ENCODE measurements around the gene CHAF1A. TPM values are rescaled to one million over a fixed set of nuclear protein-coding genes. Genes with fewer than 3 reads are reported as not detected.

CHAF1A gene
- total and polyA plus RNA-seq, 4 donors = 1.0 to 20.8 (median 2.5) TPM

- Histone ChIP-seq H3K4me3 (ENCODE audit: low read depth in 1 of 3, low read length in 3 of 3) (no peak overlapping the region), H3K27ac (ENCODE audit: low read depth in 1 of 2, low read length in 2 of 2) (no peak overlapping the region), H3K9ac (ENCODE audit: low read depth in 1 of 2, low read length in 2 of 2) (no peak overlapping the region), H3K27me3 (ENCODE audit: control insufficient read depth in 4 of 4, insufficient read depth in 4 of 4, low read length in 3 of 4) (no peaks in the 10 kb centered on the region), H3K36me3 (ENCODE audit: control insufficient read depth in 4 of 4, insufficient read depth in 3 of 4, low read depth in 1 of 4, low read length in 3 of 4) (peaks cover 0 to 5% (median 0%) of the 10 kb centered on the region in 4 donors), H3K9me3 (ENCODE audit: control insufficient read depth in 4 of 4, low read length in 3 of 4) (no peaks in the 10 kb centered on the region), H3K4me1 (ENCODE audit: control insufficient read depth in 4 of 4, insufficient read depth in 4 of 4, low read length in 3 of 4) (no peaks in the 10 kb centered on the region)
- DNase-seq (ENCODE audit: low spot score) = no peak
- TF ChIP-seq EGR1 (IDR thresholded peaks at IDR 0.05; ENCODE audit: low read depth in 2 of 2) (no peak), JUND (IDR thresholded peaks at IDR 0.05) (no peak), ATF3 (IDR thresholded peaks at IDR 0.05) (no peak), RXRA (IDR thresholded peaks at IDR 0.05) (no peak), SP1 (IDR thresholded peaks at IDR 0.05) (no peak)
- 95% methylated on average over 10 of the region's 10 CpGs for WGBS
Measured at GRCh38 chr19:4437103-4437502, 34.7 kb downstream of the CHAF1A start.

GRCh38 chr19:4439243-4439642 lies 36.8 kb downstream of the CHAF1A start:
- no peak overlapping the region for H3K9ac ChIP-seq (ENCODE audit: low read depth in 1 of 2, low read length in 2 of 2)
- peaks cover 0 to 5% (median 0%) of the 10 kb centered on the region in 4 donors for H3K36me3 ChIP-seq (ENCODE audit: control insufficient read depth in 4 of 4, insufficient read depth in 3 of 4, low read depth in 1 of 4, low read length in 3 of 4)
- H3K4me3 ChIP-seq (ENCODE audit: low read depth in 1 of 3, low read length in 3 of 3) = no peak overlapping the region
- H3K4me1 ChIP-seq (ENCODE audit: control insufficient read depth in 4 of 4, insufficient read depth in 4 of 4, low read length in 3 of 4) = no peaks in the 10 kb centered on the region
- no peaks in the 10 kb centered on the region for H3K9me3 ChIP-seq (ENCODE audit: control insufficient read depth in 4 of 4, low read length in 3 of 4)
- DNase-seq (ENCODE audit: low spot score) = no peak
- H3K27ac ChIP-seq (ENCODE audit: low read depth in 1 of 2, low read length in 2 of 2) = no peak overlapping the region
- 90% methylated on average over 12 of the region's 12 CpGs for WGBS
- TF ChIP-seq FOXA2 (IDR thresholded peaks at IDR 0.05) (no peak), ZBTB33 (IDR thresholded peaks at IDR 0.05) (no peak), REST (IDR thresholded peaks at IDR 0.05) (no peak), SP1 (IDR thresholded peaks at IDR 0.05) (no peak), FOXA1 (IDR thresholded peaks at IDR 0.05) (no peak), EGR1 (IDR thresholded peaks at IDR 0.05; ENCODE audit: low read depth in 2 of 2) (no peak)
- H3K27me3 ChIP-seq (ENCODE audit: control insufficient read depth in 4 of 4, insufficient read depth in 4 of 4, low read length in 3 of 4) = no peaks in the 10 kb centered on the region

GRCh38 chr19:4441994-4442818 lies 39.8 kb downstream of the CHAF1A start:
- Histone ChIP-seq H3K9me3 (ENCODE audit: control insufficient read depth in 4 of 4, low read length in 3 of 4) (no peaks in the 10 kb centered on the region), H3K4me1 (ENCODE audit: control insufficient read depth in 4 of 4, insufficient read depth in 4 of 4, low read length in 3 of 4) (peaks cover 0 to 13% (median 2%) of the 10 kb centered on the region in 4 donors), H3K27ac (ENCODE audit: low read depth in 1 of 2, low read length in 2 of 2) (no peak overlapping the region), H3K9ac (ENCODE audit: low read depth in 1 of 2, low read length in 2 of 2) (no peak overlapping the region), H3K27me3 (ENCODE audit: control insufficient read depth in 4 of 4, insufficient read depth in 4 of 4, low read length in 3 of 4) (no peaks in the 10 kb centered on the region), H3K36me3 (ENCODE audit: control insufficient read depth in 4 of 4, insufficient read depth in 3 of 4, low read depth in 1 of 4, low read length in 3 of 4) (peaks cover 10 to 29% (median 13%) of the 10 kb centered on the region in 4 donors), H3K4me3 (ENCODE audit: low read depth in 1 of 3, low read length in 3 of 3) (no peak overlapping the region)
- TF ChIP-seq FOXA1 (IDR thresholded peaks at IDR 0.05) = no peak
- WGBS = 85% methylated on average over 22 of the region's 22 CpGs
- no peak for DNase-seq (ENCODE audit: low spot score)
